GM13977 (cell line): Measurements from ENCODE around the gene CADM2.

ENCODE experiments used
- DNase-seq: peaks from one replicate; pipeline ENCODE4 v3.0.0; 2012; ENCODE audit warnings: low spot score
- CTCF ChIP-seq: IDR thresholded peaks from 2 replicates; pipeline ENCODE4 v1.5.1; 2012; ENCODE audit warnings: mild to moderate bottlenecking, control low read depth; ENCODE audit not compliant: insufficient read depth; ENCODE audit errors: extremely low read depth, missing control alignments
- in situ Hi-C: fragments of 300-500 bp; cut with MboI; formaldehyde crosslinking; loops from one replicate; pipeline ENCODE4 v1.12.0; 2022; ENCODE audit warnings: low sequenced_read_pairs, low pct_unique_long_range_greater_than_20kb, mixed read lengths, inconsistent platforms; ENCODE audit not compliant: unreplicated experiment

CADM2 gene

GRCh38 chr3:85574006-85574705 lies 615.4 kb downstream of the CADM2 start:
- in situ Hi-C loops: no loop called here
- no peak for DNase-seq
- no peak for TF ChIP-seq CTCF

GRCh38 chr3:85576091-85576690 lies 617.4 kb downstream of the CADM2 start:
- DNase-seq: peak; percentile 26
- peak; percentile 95 for TF ChIP-seq CTCF
- in situ Hi-C loops: no loop called here

- TF ChIP-seq CTCF: no peak
- in situ Hi-C loops: no loop called here
- no peak for DNase-seq
These were observed 618.0 kb downstream of the CADM2 start for GRCh38 chr3:85576697-85577200.

- TF ChIP-seq CTCF: no peak
- no peak for DNase-seq
- in situ Hi-C loops: no loop called here
These were observed 626.1 kb downstream of the CADM2 start for GRCh38 chr3:85584779-85585356.

- no peak for DNase-seq
- in situ Hi-C loops: no loop called here
- no peak for TF ChIP-seq CTCF
These were observed 627.2 kb downstream of the CADM2 start for GRCh38 chr3:85586018-85586417.

- in situ Hi-C loops: no loop called here
- no peak for DNase-seq
These were observed 630.4 kb downstream of the CADM2 start for GRCh38 chr3:85589145-85589544.

More at GRCh38 chr3:85589145-85589544, 630.4 kb downstream of the CADM2 start:
- TF ChIP-seq CTCF: no peak
